K562 (cell line): ENCODE results near the gene FOXP4. TPM values are rescaled to one million over a fixed set of nuclear protein-coding genes. Genes with fewer than 3 reads are reported as not detected.

Experiments
- ATAC-seq: fragments of 200-7000 bp; cut with Tn5 transposase; 3 replicates; pipeline ENCODE4 v1.9.1; 2020; ENCODE audit warnings: moderate library complexity
- BruUV-seq: library from RNA; stranded (reverse); fragments of 400-500 nt; replicated peaks from 2 replicates; lab custom pipeline; 2021; lab: Mats Ljungman, UMichigan
- CTCF ChIA-PET: fragments of 300-600 bp; formaldehyde crosslinking; extraction: SDS; loops from one replicate; lab custom pipeline; 2021; ENCODE audit warnings: low intra/inter-chr PET ratio; lab: Yijun Ruan, JAX
- POLR2A ChIA-PET: fragments of 300-600, 350-650 bp; sonication (Branson Sonifier 250); formaldehyde crosslinking; extraction: SDS; loops from one replicate; lab custom pipeline; 2021; ENCODE audit warnings: antibody characterized with exemption, inconsistent platforms; lab: Yijun Ruan, JAX
- DNase-seq, 4 experiments: peaks; one replicate each; pipeline versions ENCODE4 v3.0.0 to v3.0.0-alpha.2; 2011 to 2018; ENCODE audit warnings: low spot score in 3 of 4, mixed read lengths in 3 of 4; ENCODE audit errors: extremely low read depth in 1 of 4
- FAIRE-seq: peaks from 2 replicates; lab custom pipeline; 2011; peaks lifted over from hg19 to GRCh38; lab: Jason Lieb, UNC
- H2AFZ ChIP-seq: 2 replicates; pipeline ENCODE4 v1.6.0; 2011; ENCODE audit warnings: low read depth, low read length, control low read depth, inconsistent platforms
- H3K27ac ChIP-seq: fragments of 200-600 bp; 3 replicates; pipeline ENCODE4 v1.8.0; 2011; ENCODE audit warnings: low read depth, mild to moderate bottlenecking, control low read depth, inconsistent platforms, low read length, moderate library complexity, mixed read lengths; ENCODE audit errors: extremely low read depth
- H3K27me3 ChIP-seq, 2 experiments: fragments of 300-600 bp in 1 of 2; 2 replicates in 1 of 2; 3 replicates in 1 of 2; pipeline versions ENCODE4 v1.6.0 to v1.8.0; 2011; ENCODE audit warnings: inconsistent platforms in 2 of 2, low read length in 2 of 2, mild to moderate bottlenecking in 1 of 2, mixed read lengths in 1 of 2, moderate library complexity in 1 of 2; ENCODE audit not compliant: control insufficient read depth in 2 of 2, insufficient read depth in 2 of 2
- H3K36me3 ChIP-seq: fragments of 300-600 bp; 3 replicates; pipeline ENCODE4 v1.8.0; 2011; ENCODE audit warnings: mild to moderate bottlenecking, low read length, inconsistent platforms; ENCODE audit not compliant: control insufficient read depth, insufficient read depth
- H3K4me1 ChIP-seq, 2 experiments: fragments of 200-600 bp in 1 of 2; replicated peaks in 1 of 2; 2 replicates in 1 of 2; 3 replicates in 1 of 2; pipeline versions ENCODE4 v1.5.1 to v1.8.0; 2011; ENCODE audit warnings: inconsistent platforms in 2 of 2, low read length in 2 of 2, mild to moderate bottlenecking in 1 of 2, mixed read lengths in 1 of 2, moderate library complexity in 1 of 2; ENCODE audit not compliant: control insufficient read depth in 2 of 2, insufficient read depth in 2 of 2
- H3K4me2 ChIP-seq: 2 replicates; pipeline ENCODE4 v1.6.1; 2011; ENCODE audit warnings: low read length, control low read depth, inconsistent platforms, mixed read lengths; ENCODE audit not compliant: insufficient read depth
- H3K4me3 ChIP-seq: fragments of 200-600 bp; sonication (generic), shearing (Covaris generic); 2 replicates; pipeline ENCODE4 v1.5.1; 2016; ENCODE audit warnings: control low read depth, inconsistent platforms
- H3K79me2 ChIP-seq: fragments of 200-600 bp; 3 replicates; pipeline ENCODE4 v1.8.0; 2011; ENCODE audit warnings: low read length, inconsistent platforms; ENCODE audit not compliant: control insufficient read depth, insufficient read depth
- H3K9ac ChIP-seq, 2 experiments: 2 replicates each; pipeline versions ENCODE4 v1.6.0 to v1.6.1; 2011; ENCODE audit warnings: low read depth in 2 of 2, low read length in 2 of 2, control low read depth in 1 of 2, inconsistent platforms in 1 of 2, mild to moderate bottlenecking in 1 of 2, mixed read lengths in 1 of 2; ENCODE audit not compliant: insufficient read depth in 1 of 2
- H3K9me1 ChIP-seq: one replicate; pipeline ENCODE4 v1.6.0; 2011; ENCODE audit warnings: inconsistent platforms, mild to moderate bottlenecking, low read length, moderate library complexity; ENCODE audit not compliant: control insufficient read depth, insufficient read depth
- H3K9me3 ChIP-seq: replicated peaks from 2 replicates; pipeline ENCODE4 v1.5.1; 2011; ENCODE audit warnings: low read depth, low read length, inconsistent platforms; ENCODE audit not compliant: control insufficient read depth, insufficient read depth
- H4K20me1 ChIP-seq: replicated peaks from 2 replicates; pipeline ENCODE4 v1.6.1; 2011; ENCODE audit warnings: low read length, inconsistent platforms, mixed read lengths; ENCODE audit not compliant: control insufficient read depth, insufficient read depth
- EZH2 ChIP-seq: IDR thresholded peaks from 2 replicates; pipeline ENCODE4 v1.6.1; 2012; ENCODE audit warnings: low read depth, mild to moderate bottlenecking, inconsistent platforms, low read length, borderline replicate concordance
- GTF2E2 ChIP-seq: fragments of 200-800 bp; sonication (Bioruptor generic); IDR thresholded peaks from 2 replicates; pipeline ENCODE4 v1.6.1; 2016; ENCODE audit warnings: missing genetic modification characterization, missing compliant biosample characterization
- IRF9 ChIP-seq: fragments of 450-650 bp; IDR thresholded peaks from 2 replicates; pipeline ENCODE4 v1.6.1; 2016; ENCODE audit warnings: missing biosample characterization, missing genetic modification characterization
- PHF21A ChIP-seq: fragments of 450-650 bp; IDR thresholded peaks from 2 replicates; pipeline ENCODE4 v1.6.1; 2017; ENCODE audit warnings: low read depth, borderline replicate concordance
- SAP30 ChIP-seq: fragments of 200-600 bp; sonication (generic); IDR thresholded peaks from 2 replicates; pipeline ENCODE4 v1.6.1; 2012; ENCODE audit warnings: borderline replicate concordance, low read depth, mild to moderate bottlenecking, moderate library complexity, low read length, control low read depth, inconsistent platforms; ENCODE audit not compliant: insufficient read depth, poor library complexity, severe bottlenecking
- SRSF1 ChIP-seq: fragments of 200-400 bp; formaldehyde crosslinking; IDR thresholded peaks from 2 replicates; pipeline ENCODE4 v1.6.1; 2017; ENCODE audit warnings: mild to moderate bottlenecking, low read depth, low read length, moderate library complexity
- TRIM24 ChIP-seq, 2 experiments: fragments of 450-650 bp; IDR thresholded peaks; 2 replicates each; pipeline ENCODE4 v1.6.1; 2016
- WGBS: fragments of 100-300 bp; shearing (Covaris generic); methylation state at CpG from one replicate; pipeline ENCODE4 v1.1.6; 2016; ENCODE audit warnings: low coverage, mixed read lengths; ENCODE audit not compliant: insufficient coverage; ENCODE audit errors: missing lambda C conversion rate; 5-methylcytosine and 5-hydroxymethylcytosine counted together
- in situ Hi-C: fragments of 300-500 bp; cut with MboI; formaldehyde crosslinking; loops from 4 replicates; pipeline ENCODE4 v1.15.0; 2018; ENCODE audit warnings: inconsistent platforms, mixed read lengths
- intact Hi-C: fragments of 100-400 bp; cut with micrococcal nuclease; formaldehyde crosslinking; loops from 2 replicates; pipeline ENCODE4 v1.14.2; 2022
- polyA plus RNA-seq, 8 experiments: library from polyadenylated mRNA; depleted of rRNA in 4 of 8; stranded (reverse) in 5 of 8; unstranded in 3 of 8; fragments of >200 nt; fragmentation: Nextera tagmentation in 2 of 8; fragmentation: Illumina TruSeq in 1 of 8; extraction: Ambion mirVana in 2 of 8; extraction: Trizol in 1 of 8; gene quantifications; 2 replicates each; pipeline versions ENCODE4 v1.2.1 to v1.2.3, GENCODE V29; 2011 to 2014; ENCODE audit warnings: inconsistent platforms in 1 of 8, missing spikeins in 1 of 8
- total RNA-seq, 7 experiments: library from RNA; depleted of rRNA in 6 of 7; stranded (reverse); fragments of >200 nt in 6 of 7; fragmentation: Illumina TruSeq in 2 of 7; extraction: Trizol in 2 of 7; gene quantifications; 2 replicates each; pipeline versions ENCODE4 v1.2.1 to v1.2.3, GENCODE V29; 2011 to 2021; ENCODE audit warnings: low replicate concordance in 1 of 7

The FOXP4 gene
- total and polyA plus RNA-seq, 9 of the 15 experiments (the other 6 are each of a cell fraction or from before 2014, with no cell fraction given), result 0.11 to 29.4 (median 2.3) TPM

- H3K79me2 ChIP-seq, result no peaks in the 10 kb centered on the region
- POLR2A ChIA-PET, result interaction anchor here (0.6 to 1.3 kb wide), 3 partner anchors 16 to 392 kb away, joined by 3 read pairs; no protein-coding TSS in a partner anchor
Measured at GRCh38 chr6:41555326-41556300, 9.4 kb downstream of the FOXP4 start.

More at GRCh38 chr6:41555326-41556300, 9.4 kb downstream of the FOXP4 start:
- in situ Hi-C loops, result no loop called here
- Histone ChIP-seq H3K9me1 (no peaks in the 10 kb centered on the region), H3K27me3 (no peaks in the 10 kb centered on the region), H3K4me2 (no peak overlapping the region), H3K27ac (no peak overlapping the region), H3K9ac (no peak overlapping the region), H4K20me1 (no peaks in the 10 kb centered on the region; the same call in 1 of the 2 replicates), H2AFZ (no peak overlapping the region), H3K4me3 (no peak overlapping the region), H3K36me3 (peaks cover 10% of the 10 kb centered on the region; the same call in 1 of the 3 replicates), H3K4me1 (peaks cover 0 to 10% of the 10 kb centered on the region in 2 experiments; a peak in 3 of 5 replicates), H3K9me3 (no peaks in the 10 kb centered on the region)
- intact Hi-C loops, result no loop called here
- CTCF ChIA-PET, result no interaction called here
- ATAC-seq (no peak), FAIRE-seq (no peak), DNase-seq (no peak)
- 86% methylated on average over 15 of the region's 15 CpGs for WGBS
- BruUV-seq, result no TSS peak
- TF ChIP-seq SAP30, result no peak
- no peak for TF ChIP-seq IRF9
- no peak for TF ChIP-seq SRSF1
- TF ChIP-seq GTF2E2 (tag), result no peak
- TF ChIP-seq TRIM24 (IDR thresholded peaks at IDR 0.05), result no peak
- TF ChIP-seq EZH2, result no peak
- TF ChIP-seq PHF21A, result no peak
